ENCODE measurements around the gene EPB41L2.

DNA sequence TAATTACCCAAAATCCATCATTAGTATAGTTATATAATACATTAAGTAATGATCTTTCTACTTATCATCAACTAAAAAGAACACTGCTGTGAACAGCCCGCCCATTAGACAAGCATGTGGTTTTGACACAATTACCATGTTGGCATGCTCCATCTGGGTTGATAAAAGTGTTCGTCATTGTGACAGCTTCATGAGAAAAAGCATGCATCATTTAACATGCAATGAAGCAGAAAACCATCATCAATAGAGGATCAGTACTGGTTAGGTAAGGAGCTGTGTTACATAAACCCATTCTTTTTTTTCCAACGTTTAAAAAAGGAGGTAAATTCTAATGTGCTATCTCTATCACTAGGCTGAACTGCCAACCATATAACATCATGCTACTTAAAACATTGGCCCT lies 101.9 kb downstream of the EPB41L2 start:
- TF ChIP-seq, protein P1, sequence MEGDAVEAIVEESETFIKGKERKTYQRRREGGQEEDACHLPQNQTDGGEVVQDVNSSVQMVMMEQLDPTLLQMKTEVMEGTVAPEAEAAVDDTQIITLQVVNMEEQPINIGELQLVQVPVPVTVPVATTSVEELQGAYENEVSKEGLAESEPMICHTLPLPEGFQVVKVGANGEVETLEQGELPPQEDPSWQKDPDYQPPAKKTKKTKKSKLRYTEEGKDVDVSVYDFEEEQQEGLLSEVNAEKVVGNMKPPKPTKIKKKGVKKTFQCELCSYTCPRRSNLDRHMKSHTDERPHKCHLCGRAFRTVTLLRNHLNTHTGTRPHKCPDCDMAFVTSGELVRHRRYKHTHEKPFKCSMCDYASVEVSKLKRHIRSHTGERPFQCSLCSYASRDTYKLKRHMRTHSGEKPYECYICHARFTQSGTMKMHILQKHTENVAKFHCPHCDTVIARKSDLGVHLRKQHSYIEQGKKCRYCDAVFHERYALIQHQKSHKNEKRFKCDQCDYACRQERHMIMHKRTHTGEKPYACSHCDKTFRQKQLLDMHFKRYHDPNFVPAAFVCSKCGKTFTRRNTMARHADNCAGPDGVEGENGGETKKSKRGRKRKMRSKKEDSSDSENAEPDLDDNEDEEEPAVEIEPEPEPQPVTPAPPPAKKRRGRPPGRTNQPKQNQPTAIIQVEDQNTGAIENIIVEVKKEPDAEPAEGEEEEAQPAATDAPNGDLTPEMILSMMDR (IDR thresholded peaks at IDR 0.05), result no peak
- TF ChIP-seq POLR2A (IDR thresholded peaks at IDR 0.05), result no peak
